MCF 10A (cell line): Measurements from ENCODE around the gene TIFAB. TPM values are rescaled to one million over a fixed set of nuclear protein-coding genes. Genes with fewer than 3 reads are reported as not detected.

Experiments
- BruUV-seq: library from RNA; stranded (reverse); fragments of 400-500 nt; replicated peaks from 2 replicates; lab custom pipeline; 2021; lab: Mats Ljungman, UMichigan
- CTCF ChIA-PET: fragments of 300-600 bp; sonication (Branson Sonifier 250); formaldehyde crosslinking; extraction: SDS; loops from one replicate; lab custom pipeline; 2021; ENCODE audit warnings: antibody characterized with exemption, inconsistent platforms; lab: Yijun Ruan, JAX
- POLR2A ChIA-PET: fragments of 300-600, 350-650 bp; sonication (Branson Sonifier 250); formaldehyde crosslinking; extraction: SDS; loops from one replicate; lab custom pipeline; 2020; ENCODE audit warnings: antibody characterized with exemption, inconsistent platforms; lab: Yijun Ruan, JAX
- DNase-seq: peaks from one replicate; pipeline ENCODE4 v3.0.0-alpha.2; 2018; ENCODE audit not compliant: unreplicated experiment
- H3K27ac Mint-ChIP-seq: one replicate; pipeline ENCODE4 v1.8.0; 2022; ENCODE audit warnings: mild to moderate bottlenecking, low read depth, mixed read lengths; ENCODE audit not compliant: unreplicated experiment
- H3K27me3 Mint-ChIP-seq: one replicate; pipeline ENCODE4 v1.8.0; 2022; ENCODE audit warnings: mixed read lengths; ENCODE audit not compliant: insufficient read depth, unreplicated experiment
- H3K36me3 Mint-ChIP-seq: one replicate; pipeline ENCODE4 v1.8.0; 2022; ENCODE audit warnings: mild to moderate bottlenecking, moderate library complexity, mixed read lengths; ENCODE audit not compliant: insufficient read depth, unreplicated experiment
- H3K4me1 Mint-ChIP-seq: one replicate; pipeline ENCODE4 v1.8.0; 2022; ENCODE audit warnings: mixed read lengths; ENCODE audit not compliant: insufficient read depth, unreplicated experiment
- H3K4me3 Mint-ChIP-seq: one replicate; pipeline ENCODE4 v1.8.0; 2022; ENCODE audit warnings: mild to moderate bottlenecking, moderate library complexity, mixed read lengths; ENCODE audit not compliant: unreplicated experiment
- H3K9me3 Mint-ChIP-seq: one replicate; pipeline ENCODE4 v1.8.0; 2022; ENCODE audit warnings: mixed read lengths; ENCODE audit not compliant: unreplicated experiment
- CTCF ChIP-seq: fragments of 200-600 bp; IDR thresholded peaks from one replicate; pipeline ENCODE4 v1.8.0; 2022; ENCODE audit warnings: antibody characterized with exemption, mild to moderate bottlenecking; ENCODE audit not compliant: unreplicated experiment
- intact Hi-C: fragments of 100-400 bp; cut with micrococcal nuclease; formaldehyde crosslinking; loops from 2 replicates; pipeline ENCODE4 v1.14.1; 2022
- total RNA-seq: library from RNA; stranded (reverse); gene quantifications from 2 replicates; pipeline ENCODE4 v1.2.3, GENCODE V29; 2022

The TIFAB gene
- total RNA-seq, 1 experiment from 2014 or later, result not detected

- CTCF ChIA-PET, result interaction anchor here (1.2 to 6.2 kb wide), 7 partner anchors 10 to 119 kb away, joined by 3 to 64 read pairs (median 21); no protein-coding TSS in a partner anchor
- no peaks in the 10 kb centered on the region for H3K9me3 Mint-ChIP-seq
Measured at GRCh38 chr5:135447298-135447929, 4.7 kb downstream of the TIFAB start, which contains the start of gene DCANP1. Gene DCANP1 (minus strand): TSS chr5:135447348. CDS start chr5:135447108, 240 bp downstream.

GRCh38 chr5:135446615-135447014 is 5.5 kb downstream of the TIFAB start:
- BruUV-seq, result no TSS peak
- Mint-ChIP-seq H3K27ac (no peak overlapping the region), H3K4me1 (peaks cover 6% of the 10 kb centered on the region), H3K36me3 (no peaks in the 10 kb centered on the region), H3K27me3 (no peaks in the 10 kb centered on the region), H3K9me3 (no peaks in the 10 kb centered on the region), H3K4me3 (no peak overlapping the region)
- TF ChIP-seq CTCF, result no peak
- DNase-seq, result no peak
- POLR2A ChIA-PET, result interaction anchor here (0.5 to 0.8 kb wide), 3 partner anchors 15 to 477 kb away, joined by 3 to 4 read pairs (median 3); no protein-coding TSS in a partner anchor
- CTCF ChIA-PET, result interaction anchor here (1.2 to 6.2 kb wide), 5 partner anchors 11 to 119 kb away, joined by 3 to 64 read pairs (median 30); no protein-coding TSS in a partner anchor
- intact Hi-C loops, result no loop called here

More at GRCh38 chr5:135447298-135447929, 4.7 kb downstream of the TIFAB start, which contains the start of gene DCANP1:
- peaks cover 1% of the 10 kb centered on the region for H3K27me3 Mint-ChIP-seq
- intact Hi-C loops, result no loop called here
- DNase-seq, result no peak
- H3K27ac Mint-ChIP-seq, result no peak within 1 kb of the TSS
- no TSS peak for BruUV-seq
- no peak for TF ChIP-seq CTCF
- peaks cover 6% of the 10 kb centered on the region for H3K4me1 Mint-ChIP-seq
- no peak within 1 kb of the TSS for H3K4me3 Mint-ChIP-seq
- POLR2A ChIA-PET, result interaction anchor here (0.6 to 1.2 kb wide), 3 partner anchors 15 to 478 kb away, joined by 3 read pairs; no protein-coding TSS in a partner anchor
- no peaks in the 10 kb centered on the region for H3K36me3 Mint-ChIP-seq

- no TSS peak for BruUV-seq
- ChIA-PET CTCF (interaction anchor here (1.5 to 6.2 kb wide), 5 partner anchors 11 to 120 kb away, joined by 3 to 64 read pairs (median 30); no protein-coding TSS in a partner anchor), POLR2A (interaction anchor here (0.5 kb wide), 1 partner anchor 47 kb away, joined by 4 read pairs; no protein-coding TSS in a partner anchor)
- TF ChIP-seq CTCF, result no peak
- no peaks in the 10 kb centered on the region for H3K9me3 Mint-ChIP-seq
- peaks cover 6% of the 10 kb centered on the region for H3K4me1 Mint-ChIP-seq
- DNase-seq, result no peak
- no peaks in the 10 kb centered on the region for H3K36me3 Mint-ChIP-seq
- no peak overlapping the region for H3K4me3 Mint-ChIP-seq
- no peaks in the 10 kb centered on the region for H3K27me3 Mint-ChIP-seq
- no peak overlapping the region for H3K27ac Mint-ChIP-seq
- intact Hi-C loops, result no loop called here
Measured at GRCh38 chr5:135446206-135446605, 5.9 kb downstream of the TIFAB start.

GRCh38 chr5:135445306-135445985 is 6.7 kb downstream of the TIFAB start:
- H3K36me3 Mint-ChIP-seq, result no peaks in the 10 kb centered on the region
- intact Hi-C loops, result no loop called here
- peaks cover 6% of the 10 kb centered on the region for H3K4me1 Mint-ChIP-seq
- DNase-seq, result no peak
- POLR2A ChIA-PET, result interaction anchor here (0.7 kb wide), 1 partner anchor 16 kb away, joined by 4 read pairs; no protein-coding TSS in a partner anchor
- no peak for TF ChIP-seq CTCF
- no peaks in the 10 kb centered on the region for H3K27me3 Mint-ChIP-seq
- CTCF ChIA-PET, result interaction anchor here (0.7 to 6.2 kb wide), 6 partner anchors 12 to 441 kb away, joined by 3 to 64 read pairs (median 20); no protein-coding TSS in a partner anchor
- no peak overlapping the region for H3K4me3 Mint-ChIP-seq
- H3K27ac Mint-ChIP-seq, result no peak overlapping the region
- no peaks in the 10 kb centered on the region for H3K9me3 Mint-ChIP-seq
- no TSS peak for BruUV-seq
